ENCODE results near the gene ANK3.

Gene ANK3

DNA sequence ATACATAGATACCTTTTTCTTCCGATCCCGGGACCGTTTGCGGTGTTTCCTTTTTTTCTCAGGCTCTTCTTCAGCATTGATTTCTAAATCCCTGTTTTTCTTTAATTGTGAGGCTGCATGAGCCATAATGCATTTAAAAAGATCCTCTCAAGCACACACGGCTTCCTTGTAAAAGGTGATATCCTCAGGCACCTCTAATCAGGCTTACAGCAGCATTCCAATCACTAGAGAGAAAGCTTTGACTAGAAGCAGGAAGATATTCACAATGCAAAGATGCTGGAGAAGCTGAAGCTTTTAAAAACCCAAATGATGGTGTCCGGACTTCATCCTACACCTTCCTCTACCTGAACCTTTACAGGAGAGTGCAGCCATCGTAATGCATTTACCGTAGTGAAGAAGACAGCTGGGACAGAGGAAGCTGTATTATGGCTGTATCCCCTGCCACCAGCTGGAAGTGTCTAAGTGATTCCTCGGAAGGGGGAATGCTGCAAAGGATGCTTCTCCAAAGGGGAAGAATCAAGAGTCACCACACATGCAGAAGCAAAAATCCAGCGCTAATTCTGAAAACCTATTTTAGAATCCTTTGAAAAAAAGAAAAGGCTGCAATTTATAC, at the start of gene ANK3:
TSS of gene ANK3 (minus strand) at position 463 of the 613 bp plus-strand sequence. CDS start at position 126, 337 bp downstream.
- DNase-seq: peak; percentile 39

DNA sequence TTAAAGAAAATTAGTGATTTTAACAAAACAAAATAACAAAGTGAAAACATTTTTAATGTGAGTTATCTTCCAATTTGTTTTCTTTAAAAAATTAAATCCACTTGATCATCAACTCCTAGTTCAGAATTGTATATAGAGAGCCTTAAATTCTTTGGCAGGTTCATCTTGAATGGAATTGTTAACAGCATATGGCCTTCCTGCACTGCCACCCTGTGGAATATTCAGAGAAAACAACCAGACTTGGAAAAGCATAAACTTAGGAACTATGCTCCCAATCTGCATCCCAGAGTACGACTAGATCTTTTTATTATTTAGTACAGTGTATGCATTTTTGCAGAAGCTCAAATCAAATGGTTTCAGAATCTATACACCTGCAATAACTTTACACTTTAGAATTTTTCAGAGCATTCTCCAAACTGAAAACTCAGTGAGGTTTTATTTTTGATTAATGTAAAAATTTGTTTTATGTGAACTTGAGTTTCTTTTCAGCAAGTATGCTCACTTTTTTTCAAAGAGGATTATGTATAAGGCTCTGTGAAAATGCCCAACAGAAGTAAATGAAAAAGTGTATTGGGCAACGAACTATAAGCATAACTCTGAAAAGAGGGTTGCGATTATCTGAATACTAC, 44.9 kb upstream of the ANK3 start:
- DNase-seq: peak; percentile 56

DNA sequence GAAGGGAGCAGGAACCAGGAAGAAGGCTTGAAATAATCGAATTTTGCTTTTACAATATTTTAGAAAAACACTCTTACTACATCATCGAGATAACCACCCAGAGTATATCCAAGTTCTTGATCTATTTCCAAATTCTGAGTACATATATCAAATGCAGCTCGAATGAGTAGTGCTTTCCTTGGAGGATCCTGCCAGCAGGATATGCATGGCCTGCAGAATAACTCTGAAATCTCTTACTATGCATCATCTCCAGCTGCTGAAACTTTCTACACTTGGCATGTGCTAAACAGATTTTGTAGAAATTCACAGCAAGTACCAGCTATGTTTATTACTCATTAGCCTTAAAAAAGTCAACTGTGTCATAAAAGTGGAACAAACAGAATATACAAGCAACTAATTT, 44.0 kb upstream of the ANK3 start:
- no peak for DNase-seq

DNA sequence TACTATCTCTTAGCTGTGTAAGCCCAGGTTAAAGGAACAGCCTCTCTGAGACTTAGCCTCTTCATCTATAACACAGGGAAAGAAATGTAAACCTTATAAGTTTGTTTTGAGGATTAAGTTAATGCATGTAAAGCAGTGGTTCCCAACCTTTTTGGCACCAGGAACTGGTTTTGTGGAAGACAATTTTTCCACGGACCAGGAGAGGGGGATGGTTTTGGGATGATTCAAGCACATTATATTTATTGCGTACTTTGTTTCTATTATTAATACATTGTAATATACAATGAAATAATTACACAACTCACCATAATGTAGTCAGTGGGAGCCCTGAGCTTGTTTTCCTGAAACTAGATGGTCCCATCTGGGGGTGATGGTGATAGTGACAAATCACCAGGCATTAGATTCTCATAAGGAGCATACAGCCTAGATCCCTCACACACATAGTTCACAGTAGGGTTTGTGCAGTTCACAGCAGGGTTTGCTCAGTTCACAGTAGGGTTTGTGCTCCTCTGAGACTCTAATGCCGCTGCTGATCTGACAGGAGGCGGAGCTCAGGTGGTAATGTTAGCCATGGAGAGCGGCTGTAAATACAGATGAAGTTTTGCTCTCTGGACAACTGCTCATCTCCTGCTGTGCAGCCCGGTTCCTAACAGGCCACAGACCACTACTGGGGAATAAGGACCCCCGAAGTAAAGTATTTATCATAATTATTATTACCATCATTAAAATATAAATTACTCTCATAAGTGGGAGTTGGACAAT, 41.3 kb upstream of the ANK3 start:
- DNase-seq: no peak

DNA sequence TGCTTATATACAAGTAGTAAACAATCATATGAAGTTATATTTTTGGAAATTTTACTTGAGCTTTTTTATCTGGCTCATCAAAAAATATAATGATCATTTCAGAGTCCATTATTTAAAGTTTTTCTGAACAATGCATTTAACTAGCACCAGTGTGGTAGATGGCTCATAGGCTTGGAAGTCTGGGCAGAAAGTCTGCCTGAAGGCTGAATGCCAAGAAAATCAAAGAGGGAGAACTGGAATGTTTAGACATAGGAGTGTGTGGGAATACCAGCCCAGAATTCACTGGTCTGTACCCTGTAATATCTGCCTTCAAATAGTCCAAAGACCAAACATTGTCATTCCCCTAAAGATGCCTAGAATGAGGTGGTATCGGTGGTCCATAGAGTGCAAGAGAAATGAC, 40.3 kb upstream of the ANK3 start:
- DNase-seq: no peak

DNA sequence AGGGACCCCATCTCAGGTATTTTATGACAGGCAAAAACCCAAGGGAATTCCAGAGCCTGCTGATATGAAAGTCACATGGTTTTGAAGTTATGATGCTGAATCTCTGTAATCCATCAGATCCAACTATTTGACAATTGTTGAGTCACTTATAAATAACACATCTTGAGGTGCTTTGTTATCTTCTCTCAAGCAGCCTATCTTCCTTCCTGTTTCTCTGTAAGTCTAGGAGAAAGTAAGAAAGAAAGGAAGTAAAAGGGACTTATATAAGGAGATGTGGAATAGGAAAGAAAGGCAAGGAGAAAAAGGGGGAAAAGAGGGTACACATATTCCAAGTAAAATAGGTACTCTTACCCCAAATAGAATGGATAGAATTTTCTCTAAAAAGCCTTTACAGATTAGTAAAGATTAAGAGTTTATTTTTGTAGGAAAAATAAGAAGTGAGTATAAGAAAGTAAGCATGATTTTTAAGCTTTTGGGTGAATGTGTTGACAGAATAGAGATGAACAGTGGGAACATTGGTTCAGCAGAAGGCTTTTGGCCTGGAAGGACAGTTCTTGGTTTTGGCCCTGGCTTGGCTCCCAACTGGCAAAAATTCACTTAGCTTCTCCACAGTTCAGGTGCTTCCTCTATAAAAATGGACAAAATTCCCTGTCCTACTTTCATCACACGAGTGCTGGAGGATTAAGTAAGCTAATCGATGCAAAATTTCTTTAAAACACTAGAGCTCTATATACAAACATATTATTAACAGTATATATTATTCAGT, 39.6 kb upstream of the ANK3 start:
- DNase-seq: no peak

DNA sequence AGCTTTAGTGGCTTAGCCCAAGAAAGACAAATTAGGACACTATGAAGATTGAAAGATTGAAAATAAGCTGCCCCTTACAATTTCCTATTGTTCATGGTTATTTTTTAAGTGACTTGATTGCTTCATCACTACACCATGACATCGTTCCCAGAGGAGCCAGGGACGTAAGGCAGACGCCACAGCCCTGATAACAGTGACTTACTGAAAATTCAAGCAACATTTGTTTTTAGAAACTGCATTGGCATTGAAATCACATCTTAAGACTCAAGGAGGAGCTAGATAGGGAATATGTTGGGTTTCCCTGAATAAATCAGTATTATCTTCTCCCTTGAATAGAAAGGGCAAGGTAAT, 38.7 kb upstream of the ANK3 start:
- no peak for DNase-seq

DNA sequence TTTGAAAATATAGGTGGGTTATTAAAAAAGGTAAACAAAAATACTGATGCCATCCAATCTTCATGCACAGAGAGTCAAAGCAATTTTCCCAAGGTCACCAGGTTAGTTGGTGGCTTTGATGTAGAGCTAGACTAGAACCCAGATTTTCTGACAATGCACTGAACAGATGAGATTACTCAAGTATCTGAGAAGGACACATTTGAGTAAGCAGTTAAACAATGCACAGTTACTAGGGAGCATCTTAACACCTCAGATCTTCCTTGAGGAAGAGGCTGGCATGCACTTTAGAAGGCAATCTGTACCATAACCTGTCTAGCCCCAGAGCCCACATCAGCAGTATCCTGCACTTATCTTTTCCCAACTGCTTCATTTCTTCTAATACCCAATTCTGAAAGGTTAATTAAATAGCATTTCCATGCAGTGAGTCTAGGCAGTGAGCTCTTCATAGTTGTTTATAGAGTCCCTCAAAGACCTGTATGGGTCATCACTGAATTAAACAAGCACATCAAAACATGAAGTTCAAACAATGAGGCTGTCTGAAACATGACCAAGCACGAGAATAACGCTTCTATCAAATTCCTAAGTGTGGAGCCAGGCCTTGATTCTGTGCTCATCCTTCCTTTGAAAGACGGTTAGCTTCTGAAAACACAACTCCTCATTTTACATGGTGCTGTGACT, 38.2 kb upstream of the ANK3 start:
- no peak for DNase-seq

DNA sequence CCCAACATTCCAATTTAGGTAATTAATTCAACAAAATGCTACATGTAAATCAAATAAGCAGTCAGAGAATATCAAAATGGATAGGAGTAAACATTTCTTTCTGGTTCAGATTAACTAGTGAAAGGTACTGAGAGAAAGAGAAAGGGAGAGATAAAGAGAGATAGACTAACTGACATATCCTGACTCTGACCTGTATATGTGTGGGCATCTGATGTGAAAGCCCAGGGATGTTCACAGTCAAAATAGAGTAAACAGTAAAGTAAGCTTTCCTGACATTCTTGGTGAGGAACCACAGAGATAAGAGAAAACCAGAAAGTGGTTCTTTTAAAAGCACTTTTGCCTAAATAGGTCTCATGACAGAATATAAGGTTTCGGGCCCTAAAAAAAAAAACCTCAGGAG, 37.5 kb upstream of the ANK3 start:
- DNase-seq: no peak

DNA sequence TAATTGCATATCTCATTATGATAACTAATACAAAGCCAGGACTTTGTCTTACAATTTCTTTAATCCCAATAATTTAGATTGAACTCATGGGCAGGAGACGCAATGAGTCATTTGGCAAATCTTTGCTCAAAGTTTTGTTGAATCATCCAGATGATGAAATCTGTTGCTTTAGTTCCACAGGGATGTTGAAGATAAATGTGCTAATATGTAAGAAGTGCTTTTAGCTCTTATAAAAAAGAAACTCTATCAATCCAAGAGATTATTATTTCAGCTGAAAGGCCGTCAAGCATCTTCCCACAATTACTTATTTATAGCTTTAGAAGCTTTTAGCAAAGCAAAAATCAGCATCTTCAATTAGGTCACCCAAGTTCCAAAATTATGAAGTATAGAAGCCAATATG, 36.8 kb upstream of the ANK3 start:
- DNase-seq: no peak

DNA sequence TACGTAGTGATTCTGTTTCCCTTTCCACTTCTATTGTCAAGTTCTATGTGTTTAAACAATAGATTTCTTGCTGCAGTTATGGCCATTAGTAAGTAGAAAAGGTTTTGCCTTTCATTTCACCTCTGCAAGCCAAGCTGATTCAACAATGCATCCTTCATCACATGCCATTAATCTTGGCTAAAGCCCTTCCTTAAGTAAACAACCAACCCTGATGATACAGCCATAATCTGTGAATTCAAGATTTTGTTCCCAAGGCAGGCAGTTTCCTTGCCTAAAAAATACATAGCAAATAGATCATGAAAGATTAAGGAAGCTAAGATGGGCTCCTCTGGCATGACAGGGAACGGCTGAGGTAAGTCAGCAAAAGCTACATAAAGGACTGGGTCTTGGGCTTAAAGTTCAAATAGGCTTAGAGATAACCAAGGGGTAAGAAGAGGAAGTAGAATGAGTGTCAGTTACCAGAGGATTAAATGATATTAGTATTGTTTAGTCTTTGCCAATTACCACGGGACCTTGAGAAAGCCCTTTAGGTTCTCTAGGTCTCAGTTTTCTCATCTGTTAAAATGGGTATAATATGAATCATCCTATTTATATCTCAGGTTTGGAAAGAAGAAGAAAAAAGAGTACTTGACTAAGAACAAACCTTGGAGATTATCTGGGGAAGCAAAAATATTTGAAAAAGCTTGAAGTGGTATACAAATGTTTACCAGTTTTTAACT, 35.9 kb upstream of the ANK3 start:
- DNase-seq: no peak

DNA sequence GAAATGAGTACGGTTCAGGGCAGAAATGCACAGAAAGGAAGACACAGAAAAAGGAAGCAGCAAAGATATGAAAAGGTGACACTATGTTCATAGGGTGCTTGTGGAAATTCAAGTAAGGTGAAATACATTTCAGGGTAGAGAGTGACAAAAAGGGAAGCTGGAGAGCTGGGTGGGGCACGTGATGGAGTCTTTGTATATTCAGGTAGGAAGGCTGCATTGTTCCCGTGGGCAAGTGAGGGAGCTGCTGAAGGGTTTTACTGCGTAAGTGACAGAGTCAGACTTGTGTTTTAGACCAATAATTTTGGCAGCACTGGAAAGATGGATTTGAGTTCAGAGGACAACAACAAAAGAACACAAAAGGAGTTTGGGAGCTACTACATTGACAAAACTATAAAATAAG, 35.3 kb upstream of the ANK3 start:
- DNase-seq: no peak

DNA sequence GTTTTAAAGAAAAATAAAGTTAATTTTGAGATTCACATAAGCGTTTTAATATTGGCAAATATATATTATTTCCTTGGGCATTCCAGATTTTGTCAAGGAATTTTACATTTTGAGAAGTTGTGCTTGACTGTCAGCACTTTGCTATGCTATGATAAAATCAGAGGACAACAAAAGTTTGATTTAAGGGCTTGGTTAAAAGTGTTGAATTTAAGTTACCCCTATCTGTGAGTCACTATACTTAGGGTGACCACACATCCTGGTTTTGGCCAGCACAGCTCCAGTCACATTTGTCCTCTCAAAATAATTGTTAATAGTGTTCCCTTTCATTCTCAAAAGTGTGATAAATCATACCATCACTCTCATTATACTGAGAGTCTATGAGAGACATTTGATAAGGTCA, 34.2 kb upstream of the ANK3 start:
- no peak for DNase-seq

DNA sequence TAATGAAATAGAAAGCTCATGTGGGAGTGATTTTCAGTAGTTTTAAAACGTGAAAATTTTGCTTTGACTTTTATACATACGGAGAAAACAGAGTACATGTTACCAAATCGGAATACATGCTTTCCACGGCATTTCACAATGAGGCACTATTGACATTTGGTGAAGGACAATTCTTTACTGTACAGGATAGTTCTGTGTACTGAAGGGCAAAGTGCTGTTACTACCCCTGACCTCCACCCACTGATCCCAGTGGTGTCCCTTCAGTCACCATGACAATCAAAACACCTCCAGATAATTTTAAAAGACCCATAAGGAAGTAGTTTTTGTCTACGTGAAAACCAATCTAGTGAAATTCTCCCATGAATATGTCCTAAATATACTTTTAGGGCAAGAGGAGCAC, 33.1 kb upstream of the ANK3 start:
- DNase-seq: no peak

DNA sequence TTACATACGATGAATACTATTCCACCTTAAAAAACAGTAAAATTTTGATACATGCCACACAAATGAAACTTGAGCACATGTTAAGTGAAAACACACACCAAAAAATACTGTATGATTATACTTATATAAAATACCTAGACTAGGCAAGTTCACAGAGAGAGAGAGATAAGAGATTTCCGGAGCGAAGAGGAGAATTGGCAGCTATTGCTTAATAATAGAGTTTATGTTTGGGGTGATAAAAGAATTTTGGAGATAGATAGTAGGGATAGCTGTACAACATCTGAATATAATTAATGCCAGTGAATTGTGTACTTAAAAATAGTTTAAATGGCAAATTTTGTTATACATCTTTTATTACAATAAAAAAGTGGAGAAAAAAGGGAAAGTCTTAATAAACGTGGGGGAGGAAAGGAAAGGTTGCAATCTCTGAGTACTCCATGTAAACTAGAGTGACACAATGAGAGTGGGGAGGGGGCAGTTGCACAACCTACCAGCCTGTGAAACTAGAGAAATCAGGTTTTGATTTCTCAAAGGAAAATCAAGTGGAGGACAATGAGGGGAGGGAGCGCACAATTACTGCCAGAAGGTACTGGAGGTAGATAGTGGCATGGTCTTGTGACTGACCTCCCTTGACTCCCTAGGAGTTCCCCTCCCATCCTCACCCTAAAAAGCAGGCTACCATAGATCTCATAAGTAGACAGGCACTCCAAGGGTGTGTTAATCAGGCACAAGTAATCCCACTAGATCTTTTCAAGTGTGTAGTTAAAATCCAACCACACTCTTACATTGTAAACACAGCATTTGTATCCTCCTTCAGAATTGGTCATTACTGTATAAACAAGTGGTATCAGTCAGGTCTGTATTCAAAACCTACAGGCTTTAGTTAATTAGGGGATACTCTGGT, 31.6 kb upstream of the ANK3 start:
- no peak for DNase-seq

DNA sequence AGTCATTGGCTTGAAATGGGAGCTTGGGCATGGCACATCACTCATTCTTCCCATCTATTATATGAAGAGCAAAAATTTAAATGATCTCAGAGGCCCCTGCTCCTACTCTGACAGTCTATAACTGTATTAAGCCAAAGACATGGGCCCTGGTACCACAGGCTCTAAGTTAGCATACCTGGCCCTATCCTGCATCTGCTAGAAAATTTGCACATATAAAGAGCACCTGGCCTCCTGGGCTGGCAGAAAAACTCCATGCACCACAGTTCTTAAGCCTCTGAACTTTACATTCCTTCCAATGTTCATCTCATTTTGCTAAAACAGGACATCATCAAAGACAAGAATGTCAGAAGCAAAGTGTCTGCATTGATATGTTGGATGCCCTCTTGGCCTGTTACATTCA, 29.6 kb upstream of the ANK3 start:
- no peak for DNase-seq

DNA sequence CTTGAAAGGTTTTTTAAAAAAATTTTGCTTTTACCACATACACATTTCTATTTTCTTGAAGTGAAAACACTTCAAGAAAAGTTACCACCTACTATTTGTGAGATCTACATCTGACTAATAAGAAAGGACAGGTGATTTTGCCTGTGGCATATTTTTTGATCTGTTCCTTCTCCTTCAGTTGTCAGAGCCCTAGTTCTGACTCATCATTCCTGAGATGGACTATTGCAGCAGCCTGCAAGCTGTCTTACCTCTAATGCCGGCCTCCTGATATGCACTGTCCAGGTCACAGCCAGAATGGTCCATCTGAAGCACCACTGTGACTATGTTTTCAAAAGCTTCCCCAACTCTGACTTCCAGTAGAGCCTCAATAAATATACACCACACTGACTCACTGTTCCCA, 28.2 kb upstream of the ANK3 start:
- no peak for DNase-seq

DNA sequence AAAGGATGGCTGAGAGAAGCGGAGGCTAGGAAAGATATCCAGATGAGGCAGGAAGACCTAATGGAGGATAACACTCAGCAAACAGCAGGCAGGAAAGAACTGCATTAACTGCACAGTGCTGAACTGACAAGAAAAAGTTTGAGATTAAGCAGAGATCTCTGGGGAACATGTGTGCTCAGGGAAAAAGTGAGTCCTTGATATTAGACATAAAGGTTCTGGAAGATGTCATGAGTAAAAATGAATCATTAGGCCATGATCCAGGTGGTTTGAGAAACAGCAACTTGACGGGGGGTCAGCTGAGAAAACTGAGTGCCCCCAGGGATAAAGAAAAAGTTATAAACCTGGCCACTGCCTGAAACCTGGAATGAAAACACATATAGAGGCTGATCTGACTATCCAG, 27.3 kb upstream of the ANK3 start:
- DNase-seq: no peak

DNA sequence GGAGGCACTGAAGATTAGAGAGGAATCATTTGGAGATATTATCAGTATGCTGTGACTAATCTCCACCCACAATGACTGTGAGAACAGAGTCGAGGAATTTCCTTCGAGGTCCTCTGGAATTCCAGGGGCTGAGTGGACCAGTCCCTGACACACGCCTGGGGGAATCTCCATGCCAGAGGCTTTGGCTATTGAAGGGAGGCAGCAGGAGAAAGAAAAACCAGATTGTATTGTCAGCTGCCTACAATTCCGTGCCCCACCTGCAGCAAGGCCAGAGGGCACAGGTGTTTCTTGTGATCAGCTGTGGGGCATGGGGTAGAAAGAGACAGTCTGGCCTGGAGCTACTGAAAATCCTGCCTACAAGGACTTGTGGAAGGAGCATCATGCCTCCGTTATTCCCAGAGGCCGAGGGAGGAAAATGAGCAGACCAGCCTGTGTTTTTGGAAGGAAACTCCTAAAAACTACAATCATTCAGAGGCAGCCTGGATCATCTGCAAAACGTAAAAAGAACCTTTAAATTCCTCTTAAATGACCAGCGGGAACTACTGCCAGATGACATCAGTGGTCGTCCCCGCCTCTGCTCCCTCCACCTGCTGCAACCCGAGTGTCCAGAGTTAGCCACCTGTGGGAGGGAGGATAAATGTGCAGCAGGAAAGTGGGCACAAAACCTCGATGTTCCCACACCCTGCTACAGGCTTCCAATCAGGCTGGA, 25.4 kb upstream of the ANK3 start:
- no peak for DNase-seq

DNA sequence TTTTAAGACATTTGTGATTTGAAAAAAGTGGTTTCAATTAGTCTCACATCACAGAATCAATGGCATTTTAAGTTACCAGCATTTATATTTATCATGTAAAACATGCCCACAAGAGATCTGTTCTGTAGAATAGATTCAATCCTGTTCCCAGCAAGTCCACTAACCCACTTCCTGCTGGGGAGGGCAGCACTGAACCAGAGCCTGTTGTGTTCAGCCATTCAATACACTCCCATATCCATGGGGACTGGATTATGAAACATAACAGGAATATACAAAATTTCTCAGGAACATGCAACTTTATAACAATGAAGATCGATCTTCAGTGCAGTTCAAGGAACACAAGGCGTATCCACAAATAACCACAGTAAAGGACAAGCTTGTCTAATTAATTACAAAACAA, 24.4 kb upstream of the ANK3 start:
- no peak for DNase-seq
